Caco-2 (cell line): Measurements from ENCODE around the gene RAI1. TPM values are rescaled to one million over a fixed set of nuclear protein-coding genes. Genes with fewer than 3 reads are reported as not detected.

Experiments
- BruUV-seq: library from RNA; stranded (reverse); fragments of 400-500 nt; replicated peaks from 2 replicates; lab custom pipeline; 2021; lab: Mats Ljungman, UMichigan
- CTCF ChIA-PET: fragments of 300-600 bp; sonication (Branson Sonifier 250); formaldehyde crosslinking; loops from one replicate; lab custom pipeline; 2022; ENCODE audit warnings: antibody characterized with exemption; lab: Charles Lee
- POLR2A ChIA-PET: fragments of 300-600 bp; sonication (Branson Sonifier 250); formaldehyde crosslinking; loops from one replicate; lab custom pipeline; 2022; ENCODE audit warnings: antibody characterized with exemption; lab: Charles Lee
- DNase-seq, 2 experiments: peaks; one replicate each; pipeline versions ENCODE4 v3.0.0 to v3.0.0-alpha.2; 2020 to 2022
- H3K27me3 ChIP-seq: replicated peaks from 2 replicates; pipeline ENCODE4 v1.6.0; 2011; ENCODE audit warnings: low read length; ENCODE audit not compliant: control insufficient read depth, insufficient read depth
- H3K36me3 ChIP-seq: 2 replicates; pipeline ENCODE4 v1.5.1; 2011; ENCODE audit warnings: low read length; ENCODE audit not compliant: control insufficient read depth, insufficient read depth
- H3K4me1 ChIP-seq: fragments of 250-450 bp; sonication (Bioruptor Pico); 2 replicates; pipeline ENCODE4 v1.5.1; 2020; ENCODE audit warnings: mild to moderate bottlenecking
- H3K4me3 ChIP-seq: 2 replicates; pipeline ENCODE4 v1.5.1; 2011; ENCODE audit warnings: low read depth, mild to moderate bottlenecking, control low read depth, low read length
- H3K9me3 ChIP-seq: fragments of 250-450 bp; sonication (Bioruptor Pico); 2 replicates; pipeline ENCODE4 v1.5.1; 2020; ENCODE audit warnings: mild to moderate bottlenecking, moderate library complexity
- H3K27ac Mint-ChIP-seq: one replicate; pipeline ENCODE4 v1.8.0; 2022; ENCODE audit warnings: mixed read lengths; ENCODE audit not compliant: unreplicated experiment
- H3K27me3 Mint-ChIP-seq: one replicate; pipeline ENCODE4 v1.8.0; 2022; ENCODE audit warnings: mixed read lengths; ENCODE audit not compliant: insufficient read depth, unreplicated experiment
- H3K36me3 Mint-ChIP-seq: one replicate; pipeline ENCODE4 v1.8.0; 2022; ENCODE audit warnings: mild to moderate bottlenecking, mixed read lengths; ENCODE audit not compliant: insufficient read depth, unreplicated experiment
- H3K4me1 Mint-ChIP-seq: one replicate; pipeline ENCODE4 v1.8.0; 2022; ENCODE audit warnings: low read depth, mixed read lengths; ENCODE audit not compliant: unreplicated experiment
- H3K4me3 Mint-ChIP-seq: one replicate; pipeline ENCODE4 v1.8.0; 2022; ENCODE audit warnings: mild to moderate bottlenecking, moderate library complexity, mixed read lengths; ENCODE audit not compliant: unreplicated experiment
- H3K9me3 Mint-ChIP-seq: one replicate; pipeline ENCODE4 v1.8.0; 2022; ENCODE audit warnings: mixed read lengths; ENCODE audit not compliant: unreplicated experiment
- CTCF ChIP-seq, 2 experiments: fragments of 200-600 bp in 1 of 2; IDR thresholded peaks; 1 replicate in 1 of 2; 2 replicates in 1 of 2; pipeline versions ENCODE4 v1.5.1 to v1.8.0; 2011 to 2022; ENCODE audit warnings: antibody characterized with exemption in 1 of 2, control low read depth in 1 of 2, inconsistent platforms in 1 of 2, low read depth in 1 of 2, low read length in 1 of 2, mild to moderate bottlenecking in 1 of 2, moderate library complexity in 1 of 2; ENCODE audit not compliant: insufficient read depth in 1 of 2, severe bottlenecking in 1 of 2, unreplicated experiment in 1 of 2
- intact Hi-C: fragments of 100-400 bp; cut with micrococcal nuclease; formaldehyde crosslinking; loops from one replicate; pipeline ENCODE4 v1.10.0; 2022; ENCODE audit not compliant: unreplicated experiment
- total RNA-seq: library from RNA; stranded (reverse); gene quantifications from 2 replicates; pipeline ENCODE4 v1.2.3, GENCODE V29; 2022

Gene RAI1
- total RNA-seq, 1 experiment from 2014 or later, result 44.3 TPM

- Histone ChIP-seq H3K4me3 (no peak overlapping the region), H3K36me3 (no peaks in the 10 kb centered on the region), H3K4me1 (peaks cover 7% of the 10 kb centered on the region; the same call in 1 of the 2 replicates), H3K27me3 (no peaks in the 10 kb centered on the region), H3K9me3 (no peaks in the 10 kb centered on the region)
- intact Hi-C loops, result no loop called here
- Mint-ChIP-seq H3K9me3 (no peaks in the 10 kb centered on the region), H3K4me3 (no peak overlapping the region), H3K27ac (no peak overlapping the region), H3K36me3 (peaks cover 17% of the 10 kb centered on the region), H3K27me3 (no peaks in the 10 kb centered on the region), H3K4me1 (no peaks in the 10 kb centered on the region)
- BruUV-seq, result no TSS peak
- POLR2A ChIA-PET, result no interaction called here
- no peak for DNase-seq
- no peak for TF ChIP-seq CTCF (IDR thresholded peaks at IDR 0.05; ENCODE audit: insufficient read depth in 1 of 2, low read depth in 1 of 2, low read length in 1 of 2, severe bottlenecking in 1 of 2, unreplicated experiment in 1 of 2)
- CTCF ChIA-PET, result no interaction called here
Measured at GRCh38 chr17:17754719-17755686, 73.7 kb downstream of the RAI1 start.

GRCh38 chr17:17755715-17756114, 74.5 kb downstream of the RAI1 start:
- H3K4me1 Mint-ChIP-seq, result no peaks in the 10 kb centered on the region
- H3K36me3 ChIP-seq, result no peaks in the 10 kb centered on the region
- POLR2A ChIA-PET, result no interaction called here
- no peak for TF ChIP-seq CTCF (IDR thresholded peaks at IDR 0.05; ENCODE audit: insufficient read depth in 1 of 2, low read depth in 1 of 2, low read length in 1 of 2, severe bottlenecking in 1 of 2, unreplicated experiment in 1 of 2)
- CTCF ChIA-PET, result no interaction called here
- intact Hi-C loops, result no loop called here
- H3K36me3 Mint-ChIP-seq, result peaks cover 17% of the 10 kb centered on the region
- H3K9me3 ChIP-seq, result no peaks in the 10 kb centered on the region
- BruUV-seq, result no TSS peak
- no peak overlapping the region for H3K4me3 ChIP-seq
- peaks cover 5% of the 10 kb centered on the region; the same call in 1 of the 2 replicates for H3K4me1 ChIP-seq
- H3K27me3 ChIP-seq, result no peaks in the 10 kb centered on the region
- H3K27ac Mint-ChIP-seq, result no peak overlapping the region
- H3K27me3 Mint-ChIP-seq, result no peaks in the 10 kb centered on the region
- no peak for DNase-seq
- no peaks in the 10 kb centered on the region for H3K9me3 Mint-ChIP-seq
- H3K4me3 Mint-ChIP-seq, result no peak overlapping the region

- no peaks in the 10 kb centered on the region for H3K36me3 ChIP-seq
- Mint-ChIP-seq H3K27me3 (no peaks in the 10 kb centered on the region), H3K4me3 (no peak overlapping the region), H3K27ac (no peak overlapping the region), H3K36me3 (peaks cover 12% of the 10 kb centered on the region), H3K9me3 (no peaks in the 10 kb centered on the region), H3K4me1 (no peaks in the 10 kb centered on the region)
- DNase-seq, result no peak
- intact Hi-C loops, result no loop called here
- H3K9me3 ChIP-seq, result no peaks in the 10 kb centered on the region
- no TSS peak for BruUV-seq
- peaks cover 5% of the 10 kb centered on the region; the same call in 1 of the 2 replicates for H3K4me1 ChIP-seq
- POLR2A ChIA-PET, result no interaction called here
- CTCF ChIA-PET, result no interaction called here
- H3K27me3 ChIP-seq, result no peaks in the 10 kb centered on the region
- no peak overlapping the region for H3K4me3 ChIP-seq
- TF ChIP-seq CTCF (IDR thresholded peaks at IDR 0.05; ENCODE audit: insufficient read depth in 1 of 2, low read depth in 1 of 2, low read length in 1 of 2, severe bottlenecking in 1 of 2, unreplicated experiment in 1 of 2), result no peak
Measured at GRCh38 chr17:17757391-17757791, 76.1 kb downstream of the RAI1 start.
